GM21529 (cell line): Measurements from ENCODE around the gene CNTNAP2.

ENCODE experiments used
- ATAC-seq: cut with Tn5 transposase; IDR thresholded peaks from one replicate; pipeline ENCODE4 v1.9.1; 2021; ENCODE audit not compliant: unreplicated experiment

CNTNAP2 gene

DNA sequence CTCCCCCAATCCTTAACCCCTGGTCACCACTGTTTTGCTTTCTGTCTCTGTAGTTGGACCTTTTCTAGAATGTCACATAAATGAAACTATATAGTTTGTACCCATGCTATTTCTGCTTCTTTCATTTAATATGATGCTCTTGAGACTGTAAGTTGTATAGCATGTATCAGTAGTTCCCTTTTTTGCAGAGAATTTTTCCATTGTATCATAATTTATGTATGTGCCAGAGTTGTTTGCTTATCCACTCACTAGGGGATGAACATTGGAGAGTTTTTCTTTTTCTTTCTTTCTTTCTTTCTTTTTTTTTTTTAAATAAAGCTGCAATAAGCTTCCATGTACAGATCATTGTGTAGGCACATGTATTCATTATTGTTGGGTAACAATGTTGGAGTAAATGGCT, 544.8 kb downstream of the CNTNAP2 start:
- ATAC-seq: no peak

- no peak for ATAC-seq
These were observed 545.3 kb downstream of the CNTNAP2 start for GRCh38 chr7:146661929-146662328.

- ATAC-seq: no peak
These were observed 548.4 kb downstream of the CNTNAP2 start for GRCh38 chr7:146665023-146665422.

- ATAC-seq: no peak
These were observed 553.9 kb downstream of the CNTNAP2 start for GRCh38 chr7:146670532-146670931.

- ATAC-seq: no peak
These were observed 564.9 kb downstream of the CNTNAP2 start for GRCh38 chr7:146681487-146681886.

- ATAC-seq: no peak
These were observed 566.8 kb downstream of the CNTNAP2 start for GRCh38 chr7:146683439-146683838.

DNA sequence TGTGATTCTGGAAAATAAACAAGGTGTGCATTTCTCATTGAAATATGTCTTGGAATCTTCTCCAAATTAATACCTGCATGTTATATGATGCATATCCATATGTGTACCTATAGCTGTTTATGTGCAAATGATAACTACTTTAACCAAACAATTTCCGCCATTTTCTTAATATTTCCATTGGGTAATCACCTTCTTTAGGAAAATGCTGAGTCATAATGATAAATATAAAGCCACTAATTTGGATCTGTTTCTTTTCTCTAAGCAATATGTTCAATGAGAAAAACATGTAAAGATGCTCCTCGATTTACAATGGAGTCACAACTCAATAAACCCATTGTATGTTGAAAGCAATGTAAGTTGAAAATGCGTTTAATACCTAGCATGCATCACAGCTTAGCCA, 574.4 kb downstream of the CNTNAP2 start:
- ATAC-seq: no peak

DNA sequence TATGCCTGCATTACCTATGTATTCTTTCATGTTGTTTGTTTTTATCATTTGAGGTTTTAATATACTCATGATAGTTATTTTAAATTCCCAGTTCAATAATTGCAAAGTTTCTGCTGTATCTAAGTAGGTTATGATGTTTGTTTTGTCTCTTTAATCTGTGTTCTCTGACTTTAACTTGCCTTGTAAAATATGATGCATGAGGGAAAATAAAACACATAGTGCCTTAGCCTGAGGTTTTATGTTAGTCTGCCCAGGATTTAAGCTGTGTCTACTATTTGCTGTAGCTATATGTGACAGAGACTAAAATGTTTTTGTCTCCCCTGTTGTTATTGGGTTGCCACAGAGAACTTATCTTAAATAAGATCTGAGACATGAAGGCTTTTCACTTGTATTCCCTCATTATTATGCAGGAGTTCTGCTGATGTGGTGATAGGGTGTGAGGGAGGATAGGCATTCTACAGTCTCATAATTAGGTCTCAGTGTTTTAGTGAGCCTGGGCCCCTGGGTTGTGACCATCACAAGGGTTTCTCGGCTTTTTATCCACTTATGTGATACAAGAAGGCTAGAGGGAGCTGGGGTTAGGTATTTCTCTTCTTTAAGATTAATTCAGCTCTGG, 582.5 kb downstream of the CNTNAP2 start:
- ATAC-seq: no peak

DNA sequence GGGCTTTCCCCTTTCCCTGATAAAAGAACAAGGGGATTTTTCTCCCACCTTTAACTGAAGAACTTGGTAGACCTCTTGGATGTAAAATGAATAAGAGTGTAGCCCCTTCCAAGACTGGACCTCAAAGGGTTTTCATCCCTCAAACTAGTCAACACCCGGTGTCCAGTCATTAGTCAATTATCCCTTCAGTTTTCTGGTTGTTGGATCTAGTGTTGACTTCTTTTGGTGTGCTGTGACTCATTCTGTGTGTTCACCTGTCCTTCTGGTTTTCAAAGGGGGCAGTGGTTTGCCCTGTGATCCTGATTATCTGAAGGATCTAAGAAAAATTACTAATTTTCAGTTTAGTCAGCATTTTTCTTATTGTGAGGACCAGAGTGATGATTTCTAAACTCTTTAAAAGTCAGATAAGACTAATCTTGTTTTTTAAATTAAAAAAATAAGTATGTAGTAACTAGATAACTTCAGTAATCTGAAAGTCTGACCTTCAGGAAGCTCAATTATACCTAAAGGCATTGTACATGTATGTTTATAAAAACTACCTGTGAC, 583.5 kb downstream of the CNTNAP2 start:
- no peak for ATAC-seq

- no peak for ATAC-seq
These were observed 584.6 kb downstream of the CNTNAP2 start for GRCh38 chr7:146701166-146701565.

- no peak for ATAC-seq
These were observed 586.3 kb downstream of the CNTNAP2 start for GRCh38 chr7:146702898-146703297.

DNA sequence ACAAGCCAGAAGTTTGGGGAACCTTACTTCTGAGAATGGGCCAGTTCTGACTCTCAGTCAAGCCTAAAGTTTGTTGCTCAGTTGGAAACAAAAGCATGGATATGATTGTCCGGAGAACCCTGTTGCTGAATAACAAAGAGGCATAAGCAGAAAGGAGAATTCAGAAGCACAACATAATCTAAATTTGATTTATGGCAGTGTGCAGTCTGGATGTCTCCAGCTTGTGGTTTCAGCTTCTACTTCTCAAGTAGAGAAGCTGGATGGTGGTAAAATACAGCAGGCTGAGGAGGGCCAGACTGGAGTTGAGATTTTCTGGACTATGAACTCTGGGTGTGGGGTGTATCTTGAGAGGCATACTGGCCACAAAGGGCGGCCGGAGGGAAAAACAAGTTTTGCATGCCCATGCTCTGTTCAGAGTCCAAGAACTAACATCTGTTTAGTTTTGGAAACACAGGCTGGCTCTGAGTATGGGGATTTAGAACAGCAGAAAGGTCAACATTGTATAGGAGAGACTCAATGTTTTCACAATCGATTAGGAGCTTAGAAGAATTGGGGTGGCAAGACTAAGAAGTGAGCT, 592.9 kb downstream of the CNTNAP2 start:
- ATAC-seq: no peak

DNA sequence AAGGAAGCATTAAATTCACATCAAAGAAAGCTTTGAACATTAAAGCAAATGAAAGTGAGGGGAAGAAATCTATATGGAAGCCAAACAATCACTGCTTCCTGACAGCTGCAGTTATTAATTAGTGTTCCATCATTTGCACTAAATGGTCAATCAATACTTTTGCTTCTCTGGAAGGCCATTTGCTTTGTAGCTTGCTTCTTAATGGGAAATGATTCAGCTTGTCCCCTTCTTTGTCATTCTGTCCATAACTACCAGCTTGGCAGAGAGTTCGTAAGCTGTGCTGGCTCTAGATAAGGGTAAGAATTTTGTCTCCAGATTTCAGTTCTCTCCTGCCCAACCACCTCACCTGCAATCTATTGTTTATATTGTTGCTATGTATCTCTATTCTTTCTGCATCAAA, 596.6 kb downstream of the CNTNAP2 start:
- no peak for ATAC-seq

GRCh38 chr7:146713934-146714333, 597.3 kb downstream of the CNTNAP2 start:
- ATAC-seq: no peak

GRCh38 chr7:146720195-146720594, 603.6 kb downstream of the CNTNAP2 start:
- no peak for ATAC-seq

DNA sequence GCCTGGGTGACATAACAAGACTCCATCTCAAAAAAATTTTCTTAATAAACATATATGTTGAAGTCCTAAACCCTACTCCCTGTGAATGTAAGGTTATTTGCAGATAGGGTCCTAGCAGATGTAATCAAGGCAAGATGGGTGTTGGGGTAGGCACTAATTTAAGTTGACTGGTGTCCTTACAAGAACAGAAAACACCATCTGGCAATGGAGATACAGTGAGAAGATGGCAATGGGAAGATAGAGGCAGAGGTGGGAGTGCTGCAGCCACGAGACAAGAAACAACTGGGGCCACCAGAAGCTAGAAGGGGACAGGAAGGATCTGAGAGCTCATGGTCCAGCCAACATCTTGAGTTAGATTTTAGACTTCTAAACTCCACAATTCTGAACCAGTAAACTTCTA, 606.4 kb downstream of the CNTNAP2 start:
- no peak for ATAC-seq

GRCh38 chr7:146725520-146725919, 608.9 kb downstream of the CNTNAP2 start:
- no peak for ATAC-seq

DNA sequence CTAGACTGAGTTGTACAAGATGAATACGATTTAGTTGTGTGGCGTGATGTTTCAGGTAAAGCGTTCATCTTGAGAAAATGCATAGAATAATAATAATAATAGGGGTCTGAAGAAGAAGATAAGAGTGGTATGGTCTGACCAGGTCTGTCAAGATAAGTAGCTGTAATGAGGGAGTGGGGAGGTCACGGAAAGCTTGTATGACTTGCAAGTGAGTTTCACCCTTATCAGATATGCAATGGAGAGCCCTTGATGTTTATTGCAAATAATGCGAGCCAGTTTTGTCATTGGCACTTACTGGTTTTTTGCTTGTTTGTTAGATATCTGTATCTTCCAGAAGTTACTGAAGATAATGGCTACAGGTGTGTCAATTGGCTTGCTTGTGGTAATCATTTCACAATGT, 611.5 kb downstream of the CNTNAP2 start:
- ATAC-seq: no peak

DNA sequence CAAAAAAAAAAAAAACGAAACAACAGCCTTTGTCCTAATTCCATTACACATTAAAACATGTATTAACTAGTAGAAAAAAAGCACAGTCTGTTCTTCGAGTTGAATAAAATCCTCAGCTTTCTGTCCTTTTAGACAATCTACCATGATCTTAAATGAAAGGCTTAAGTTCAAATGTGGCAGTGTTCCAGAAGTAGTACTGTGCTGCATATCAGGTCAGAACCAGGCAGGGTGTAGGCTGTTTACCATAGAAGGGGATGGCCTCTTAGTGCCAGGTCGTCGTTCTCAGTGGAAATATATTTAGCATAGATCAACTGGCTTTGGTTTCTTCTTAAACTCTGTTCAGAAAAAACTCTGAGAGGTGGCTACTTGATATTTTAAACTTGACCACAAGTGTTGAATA, 612.0 kb downstream of the CNTNAP2 start:
- no peak for ATAC-seq

GRCh38 chr7:146731185-146731584, 614.6 kb downstream of the CNTNAP2 start:
- ATAC-seq: no peak

DNA sequence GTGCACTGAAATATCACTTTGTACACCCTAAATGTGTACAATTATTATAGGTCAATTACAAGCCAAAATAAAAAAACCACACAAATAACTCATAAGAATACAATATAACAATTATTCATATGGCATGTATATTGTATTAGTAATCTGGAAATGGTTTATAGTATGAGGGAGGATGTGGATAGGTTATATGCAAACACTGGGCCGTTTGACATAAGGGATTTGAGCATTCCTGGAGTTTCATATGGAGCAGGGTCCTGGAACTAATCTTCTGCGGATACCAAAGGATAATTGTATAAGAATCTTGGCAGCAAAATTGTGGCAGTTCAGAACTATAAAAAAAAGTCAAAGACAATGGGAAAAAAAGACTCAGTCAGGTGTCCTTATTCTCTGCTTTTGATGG, 619.4 kb downstream of the CNTNAP2 start:
- ATAC-seq: no peak

- no peak for ATAC-seq
These were observed 620.0 kb downstream of the CNTNAP2 start for GRCh38 chr7:146736446-146737190.
